ENCODE results near the gene ARAP1. TPM values are rescaled to one million over a fixed set of nuclear protein-coding genes. Genes with fewer than 3 reads are reported as not detected.
A peak's percentile ranks its signal among the peaks of the same experiment; 100 is the strongest.

ARAP1 gene
- total and polyA plus RNA-seq, 8 donors = 32.2 to 201 (median 69.8) TPM

- peak overlapping the region in 1 of 5 donors; percentile 8 for H3K27ac ChIP-seq
- 79 to 93% (median 91%) methylated on average over 7 of the region's 7 CpGs for WGBS, 5 donors
- intact Hi-C loops (cut with DNase I; ENCODE audit: low total_unique reads) = no loop called here
Measured at GRCh38 chr11:72688929-72689328, 63.3 kb downstream of the ARAP1 start.

GRCh38 chr11:72688486-72688885 is 63.7 kb downstream of the ARAP1 start:
- peaks cover 6 to 36% (median 12%) of the 10 kb centered on the region in 4 donors for H3K4me1 ChIP-seq
- H3K27me3 ChIP-seq = no peaks in the 10 kb centered on the region
- peaks cover 49 to 100% (median 98%) of the 10 kb centered on the region in 4 donors for H3K36me3 ChIP-seq
- TF ChIP-seq EP300 (IDR thresholded peaks at IDR 0.05) = no peak
- H3K4me3 ChIP-seq = no peak overlapping the region
- peak overlapping the region in 1 of 5 donors; percentile 8 for H3K27ac ChIP-seq
- DNase-seq = no peak
- no peaks in the 10 kb centered on the region for H3K9me3 ChIP-seq
- WGBS, 5 donors = 91 to 98% (median 95%) methylated on average over 7 of the region's 7 CpGs
- intact Hi-C loops (cut with DNase I; ENCODE audit: low total_unique reads) = no loop called here

More at GRCh38 chr11:72688929-72689328, 63.3 kb downstream of the ARAP1 start:
- Histone ChIP-seq H3K9me3 (no peaks in the 10 kb centered on the region), H3K4me3 (no peak overlapping the region), H3K36me3 (peaks cover 53 to 100% (median 100%) of the 10 kb centered on the region in 4 donors), H3K27me3 (no peaks in the 10 kb centered on the region), H3K4me1 (peaks cover 6 to 32% (median 12%) of the 10 kb centered on the region in 4 donors)
- no peak for DNase-seq
- TF ChIP-seq POLR2A (IDR thresholded peaks at IDR 0.05) (no peak), POLR2AphosphoS5 (IDR thresholded peaks at IDR 0.05) (no peak)

DNA sequence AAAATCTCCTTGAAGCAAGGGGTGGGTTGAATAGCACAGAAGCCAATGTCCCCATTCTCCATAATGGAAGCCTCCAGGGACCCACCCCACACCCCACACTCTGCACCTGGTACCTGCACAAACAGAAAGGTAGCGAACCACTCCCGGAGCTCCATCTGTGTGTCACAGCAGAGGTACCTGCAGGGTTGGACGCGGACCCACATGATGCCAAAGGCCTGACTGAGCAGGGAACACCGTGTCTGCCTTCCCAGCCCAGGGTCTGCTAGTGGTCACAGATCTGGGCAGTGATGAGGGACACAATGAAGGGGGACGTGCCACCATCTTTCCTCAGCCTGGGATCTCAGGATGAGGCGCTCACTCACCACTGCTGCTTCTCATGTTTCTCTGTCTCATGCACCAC is 64.9 kb downstream of the ARAP1 start:
- Histone ChIP-seq H3K27me3 (no peaks in the 10 kb centered on the region), H3K4me3 (no peak overlapping the region), H3K27ac (no peak overlapping the region), H3K4me1 (peaks cover 6 to 36% (median 12%) of the 10 kb centered on the region in 4 donors), H3K9me3 (no peaks in the 10 kb centered on the region), H3K36me3 (peaks cover 37 to 96% (median 89%) of the 10 kb centered on the region in 4 donors)
- intact Hi-C loops (cut with DNase I; ENCODE audit: low total_unique reads) = no loop called here
- no peak for TF ChIP-seq POLR2A (IDR thresholded peaks at IDR 0.05)
- no peak for TF ChIP-seq EP300 (IDR thresholded peaks at IDR 0.05)
- TF ChIP-seq POLR2AphosphoS5 (IDR thresholded peaks at IDR 0.05) = no peak
- no peak for TF ChIP-seq CTCF (IDR thresholded peaks at IDR 0.05)
- 88 to 93% (median 90%) methylated on average over 7 of the region's 7 CpGs for WGBS, 5 donors
- DNase-seq = no peak

DNA sequence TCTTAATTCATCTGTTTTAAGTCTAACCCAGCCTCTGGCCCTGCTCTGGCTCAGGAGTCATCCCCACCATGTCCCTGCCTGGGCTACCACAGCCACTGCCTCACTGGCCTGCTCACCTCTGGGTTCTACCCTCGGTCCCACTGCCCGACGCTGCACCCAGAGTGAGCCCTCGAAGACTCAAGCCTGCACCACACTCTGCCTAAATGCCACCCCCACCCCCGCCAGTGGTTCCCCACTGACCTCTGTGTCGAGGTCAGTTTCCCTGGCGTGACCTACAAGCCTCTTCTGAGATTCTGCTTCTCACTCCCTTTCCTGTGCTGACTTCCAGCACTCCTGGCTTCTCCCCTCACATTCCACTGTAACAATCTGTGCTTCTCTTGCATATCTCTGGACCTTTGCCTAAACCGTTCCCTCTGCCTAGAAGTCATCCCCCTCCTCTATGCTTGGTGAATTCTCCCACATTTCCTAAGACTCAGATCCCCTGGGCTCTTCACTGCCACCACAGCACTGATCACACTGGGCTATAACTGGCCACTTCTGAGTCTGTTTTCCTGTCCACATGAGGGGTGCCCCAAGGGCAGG is 65.5 kb downstream of the ARAP1 start:
- H3K27ac ChIP-seq = peak overlapping the region in 4 of 5 donors; percentile 13 to 71 (median 62)
- intact Hi-C loops (cut with DNase I; ENCODE audit: low total_unique reads) = no loop called here

GRCh38 chr11:72685560-72686480 is 66.4 kb downstream of the ARAP1 start:
- no peaks in the 10 kb centered on the region for H3K9me3 ChIP-seq
- H3K27ac ChIP-seq = peak overlapping the region in 4 of 5 donors; percentile 35 to 71 (median 62)
- peaks cover 0 to 4% (median 0%) of the 10 kb centered on the region in 3 donors for H3K27me3 ChIP-seq
- H3K36me3 ChIP-seq = peaks cover 26 to 81% (median 74%) of the 10 kb centered on the region in 4 donors
- intact Hi-C loops (cut with DNase I; ENCODE audit: low total_unique reads) = no loop called here
- 70 to 78% (median 75%) methylated on average over 20 to 24 of the region's 24 CpGs for WGBS, 5 donors
- no peak for TF ChIP-seq POLR2A (IDR thresholded peaks at IDR 0.05)
- no peak for TF ChIP-seq EP300 (IDR thresholded peaks at IDR 0.05)
- TF ChIP-seq CTCF (IDR thresholded peaks at IDR 0.05) = no peak
- TF ChIP-seq POLR2AphosphoS5 (IDR thresholded peaks at IDR 0.05) = peak in 1 of 3 donors; percentile 21
- H3K4me1 ChIP-seq = peaks cover 6 to 36% (median 15%) of the 10 kb centered on the region in 4 donors
- no peak overlapping the region for H3K4me3 ChIP-seq
- peak in 1 of 2 donors; percentile 73 for DNase-seq

More for the DNA sequence above, 65.5 kb downstream of the ARAP1 start:
- Histone ChIP-seq H3K4me3 (no peak overlapping the region), H3K9me3 (no peaks in the 10 kb centered on the region), H3K4me1 (peaks cover 6 to 36% (median 12%) of the 10 kb centered on the region in 4 donors), H3K36me3 (peaks cover 33 to 90% (median 83%) of the 10 kb centered on the region in 4 donors), H3K27me3 (no peaks in the 10 kb centered on the region)
- no peak for TF ChIP-seq POLR2A (IDR thresholded peaks at IDR 0.05)
- 80 to 91% (median 84%) methylated on average over 8 of the region's 8 CpGs for WGBS, 5 donors
- no peak for DNase-seq
